ENCODE results near the gene TARS3.

The TARS3 gene

GRCh38 chr15:101607108-101607507, 117.2 kb downstream of the TARS3 start:
- Mint-ChIP-seq H3K27me3 (peaks cover 8% of the 10 kb centered on the region), H3K36me3 (peaks cover 2% of the 10 kb centered on the region), H3K4me3 (no peak overlapping the region), H3K27ac (no peak overlapping the region), H3K4me1 (no peaks in the 10 kb centered on the region), H3K9me3 (peaks cover 5% of the 10 kb centered on the region)
- ATAC-seq (ENCODE audit: low read depth) (no peak), DNase-seq (ENCODE audit: low spot score in 2 of 2) (no peak)

GRCh38 chr15:101604124-101604874, 120.0 kb downstream of the TARS3 start:
- H3K4me1 Mint-ChIP-seq = no peaks in the 10 kb centered on the region
- DNase-seq (ENCODE audit: low spot score in 2 of 2) = no peak
- H3K27me3 Mint-ChIP-seq = peaks cover 13% of the 10 kb centered on the region
- H3K4me3 Mint-ChIP-seq = no peak overlapping the region
- ATAC-seq (ENCODE audit: low read depth) = no peak
- H3K9me3 Mint-ChIP-seq = peaks cover 5% of the 10 kb centered on the region
- H3K27ac Mint-ChIP-seq = no peak overlapping the region
- H3K36me3 Mint-ChIP-seq = peaks cover 2% of the 10 kb centered on the region
